Esophagus muscularis mucosa (tissue), 4 donors: Measurements from ENCODE around the gene DPP4. TPM values are rescaled to one million over a fixed set of nuclear protein-coding genes. Genes with fewer than 3 reads are reported as not detected.
A peak's percentile ranks its signal among the peaks of the same experiment; 100 is the strongest.

Source experiments
- DNase-seq: peaks from one replicate; pipeline ENCODE4 v3.0.0-alpha.2; 2017; ENCODE audit errors: extremely low spot score
- H3K27ac ChIP-seq, 4 donors: fragments of 200-600 bp; sonication (generic); replicated peaks in 1 of 4; 1 replicate in 3 of 4; 2 replicates in 1 of 4; pipeline ENCODE4 v1.5.1; 2016 to 2019; ENCODE audit warnings: mild to moderate bottlenecking in 1 of 4
- H3K27me3 ChIP-seq, 4 donors: fragments of 200-600 bp; sonication (generic); one replicate each; pipeline versions ENCODE4 v1.5.1 to v1.6.0; 2016 to 2019
- H3K36me3 ChIP-seq, 4 donors: fragments of 200-600 bp; sonication (generic); one replicate each; pipeline ENCODE4 v1.5.1; 2016 to 2019
- H3K4me1 ChIP-seq, 4 donors: fragments of 200-600 bp; sonication (generic); one replicate each; pipeline ENCODE4 v1.5.1; 2016 to 2019
- H3K4me3 ChIP-seq, 4 donors: fragments of 200-600 bp; sonication (generic); 1 replicate in 2 of 4; 2 replicates in 2 of 4; pipeline ENCODE4 v1.5.1; 2016 to 2019; ENCODE audit warnings: mild to moderate bottlenecking in 4 of 4, moderate library complexity in 1 of 4
- H3K9me3 ChIP-seq, 4 donors: fragments of 200-600 bp; sonication (generic); 1 replicate in 3 of 4; 2 replicates in 1 of 4; pipeline ENCODE4 v1.5.1; 2016 to 2019
- EP300 ChIP-seq: sonication (generic); formaldehyde crosslinking; IDR thresholded peaks from one replicate; pipeline ENCODE4 v1.6.1; 2017; ENCODE audit warnings: antibody characterized with exemption
- POLR2A ChIP-seq: fragments of 450-650 bp; IDR thresholded peaks from one replicate; pipeline ENCODE4 v1.6.1; 2017; ENCODE audit warnings: antibody characterized with exemption, moderate library complexity, mild to moderate bottlenecking, low read depth
- POLR2AphosphoS5 ChIP-seq, 2 donors: sonication (generic); formaldehyde crosslinking; IDR thresholded peaks; one replicate each; pipeline ENCODE4 v1.6.1; 2017; ENCODE audit warnings: antibody characterized with exemption in 2 of 2
- WGBS: methylation state at CpG from one replicate; pipeline ENCODE4 v1.1.5; 2018; 5-methylcytosine and 5-hydroxymethylcytosine counted together
- intact Hi-C: fragments of 100-400 bp; cut with DNase I; formaldehyde crosslinking; loops from one replicate; pipeline ENCODE4 v1.15.1; 2023
- total RNA-seq, 4 donors: library from RNA; depleted of rRNA; stranded (reverse); fragments of >200 nt; gene quantifications; one replicate each; pipeline versions ENCODE4 v1.1.0 to v1.2.1, GENCODE V29; 2016
- TF ChIP-seq, protein P1 (sequence below), 3 experiments: fragments of 200-600 bp in 2 of 3; fragments of 450-650 bp in 1 of 3; sonication (generic) in 2 of 3; IDR thresholded peaks; one replicate each; pipeline ENCODE4 v1.5.1; 2017 to 2019; ENCODE audit warnings: antibody characterized with exemption in 3 of 3, mild to moderate bottlenecking in 2 of 3, moderate library complexity in 1 of 3

The DPP4 gene
- total RNA-seq, 4 donors from 2014 or later: 2.2 to 4.1 (median 2.8) TPM

DNA sequence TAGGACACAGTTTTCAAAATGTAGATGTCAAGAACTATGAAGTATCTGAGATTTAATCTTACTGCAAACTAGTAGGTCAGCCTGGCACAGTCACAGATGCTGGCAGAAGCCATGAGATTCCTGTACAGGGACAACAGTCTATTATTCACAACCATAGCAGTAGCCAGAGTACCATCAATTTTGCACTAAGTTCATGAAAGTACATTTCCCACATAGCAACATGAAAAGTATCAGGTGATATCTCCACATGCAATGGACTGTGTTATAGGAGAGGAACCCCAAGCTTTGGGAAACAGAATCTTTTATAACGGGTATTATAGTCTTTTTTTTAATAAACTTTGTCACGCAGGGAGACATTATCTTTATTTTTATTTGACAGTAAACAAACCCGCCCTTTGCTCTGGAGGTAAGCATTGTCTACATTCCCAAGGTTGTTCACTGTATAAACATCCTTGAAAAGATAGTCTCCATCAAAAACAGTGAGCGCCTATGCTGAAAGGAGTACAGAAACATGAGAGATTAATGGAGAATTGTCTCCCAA, 33.4 kb upstream of the DPP4 start:
- no peak for TF ChIP-seq EP300
- TF ChIP-seq, protein P1, sequence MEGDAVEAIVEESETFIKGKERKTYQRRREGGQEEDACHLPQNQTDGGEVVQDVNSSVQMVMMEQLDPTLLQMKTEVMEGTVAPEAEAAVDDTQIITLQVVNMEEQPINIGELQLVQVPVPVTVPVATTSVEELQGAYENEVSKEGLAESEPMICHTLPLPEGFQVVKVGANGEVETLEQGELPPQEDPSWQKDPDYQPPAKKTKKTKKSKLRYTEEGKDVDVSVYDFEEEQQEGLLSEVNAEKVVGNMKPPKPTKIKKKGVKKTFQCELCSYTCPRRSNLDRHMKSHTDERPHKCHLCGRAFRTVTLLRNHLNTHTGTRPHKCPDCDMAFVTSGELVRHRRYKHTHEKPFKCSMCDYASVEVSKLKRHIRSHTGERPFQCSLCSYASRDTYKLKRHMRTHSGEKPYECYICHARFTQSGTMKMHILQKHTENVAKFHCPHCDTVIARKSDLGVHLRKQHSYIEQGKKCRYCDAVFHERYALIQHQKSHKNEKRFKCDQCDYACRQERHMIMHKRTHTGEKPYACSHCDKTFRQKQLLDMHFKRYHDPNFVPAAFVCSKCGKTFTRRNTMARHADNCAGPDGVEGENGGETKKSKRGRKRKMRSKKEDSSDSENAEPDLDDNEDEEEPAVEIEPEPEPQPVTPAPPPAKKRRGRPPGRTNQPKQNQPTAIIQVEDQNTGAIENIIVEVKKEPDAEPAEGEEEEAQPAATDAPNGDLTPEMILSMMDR (IDR thresholded peaks at IDR 0.05): no peak
- TF ChIP-seq POLR2AphosphoS5 (IDR thresholded peaks at IDR 0.05): no peak
- TF ChIP-seq POLR2A: no peak
- Histone ChIP-seq H3K36me3 (no peaks in the 10 kb centered on the region), H3K4me1 (peaks cover 0 to 8% (median 0%) of the 10 kb centered on the region in 4 donors), H3K9me3 (no peaks in the 10 kb centered on the region), H3K4me3 (no peak overlapping the region), H3K27ac (no peak overlapping the region), H3K27me3 (no peaks in the 10 kb centered on the region)
- WGBS: 57% methylated on average over 4 of the region's 4 CpGs
- intact Hi-C loops: no loop called here
- DNase-seq: no peak

DNA sequence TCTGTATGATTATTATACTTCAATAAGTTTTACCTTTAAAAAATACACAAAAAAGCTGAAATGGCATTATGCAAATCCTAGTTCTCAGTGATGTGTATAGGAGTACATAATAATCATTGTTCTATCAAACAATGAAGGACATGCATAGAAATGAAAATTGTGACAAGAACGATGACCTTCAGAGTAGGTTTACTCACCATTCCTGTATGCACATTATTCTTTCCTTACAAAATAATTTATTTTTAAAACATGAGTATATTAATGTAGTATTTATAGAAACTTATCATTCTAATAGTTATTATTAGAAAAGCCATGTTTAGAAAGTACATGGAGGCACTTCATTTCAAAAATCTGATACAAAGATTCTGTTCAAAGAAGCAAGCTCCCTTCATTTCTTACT, 32.7 kb upstream of the DPP4 start:
- intact Hi-C loops: no loop called here
- peaks cover 0 to 8% (median 0%) of the 10 kb centered on the region in 4 donors for H3K4me1 ChIP-seq
- no peaks in the 10 kb centered on the region for H3K36me3 ChIP-seq
- DNase-seq: no peak
- H3K9me3 ChIP-seq: no peaks in the 10 kb centered on the region
- H3K4me3 ChIP-seq: no peak overlapping the region
- no peaks in the 10 kb centered on the region for H3K27me3 ChIP-seq
- H3K27ac ChIP-seq: no peak overlapping the region
- WGBS: 82% methylated on average over 1 of the region's 1 CpG
- TF ChIP-seq POLR2A: no peak
- TF ChIP-seq, protein P1 (IDR thresholded peaks at IDR 0.05): no peak
- TF ChIP-seq EP300: no peak

DNA sequence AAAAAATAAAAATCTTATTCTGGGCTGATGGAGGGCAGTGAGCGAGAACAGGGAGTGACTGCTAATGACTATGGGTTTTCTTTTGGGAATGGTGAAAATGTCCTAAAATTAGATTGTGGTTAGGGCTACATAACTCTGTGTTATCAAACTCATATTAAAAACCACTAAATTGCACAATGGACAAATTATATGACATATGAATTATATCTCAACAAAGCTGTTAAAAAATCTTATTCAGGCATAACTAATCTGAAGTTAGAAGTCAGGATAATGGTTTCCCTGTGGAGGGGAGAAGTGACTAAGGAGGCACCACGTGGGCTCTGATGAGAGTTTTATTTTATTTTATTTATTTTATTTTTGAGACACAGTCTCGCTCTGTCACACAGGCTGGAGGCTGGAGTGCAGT, 32.1 kb upstream of the DPP4 start:
- WGBS: 59% methylated on average over 3 of the region's 3 CpGs
- Histone ChIP-seq H3K4me1 (peaks cover 0 to 8% (median 0%) of the 10 kb centered on the region in 4 donors), H3K36me3 (no peaks in the 10 kb centered on the region), H3K27ac (no peak overlapping the region), H3K9me3 (no peaks in the 10 kb centered on the region), H3K27me3 (no peaks in the 10 kb centered on the region), H3K4me3 (no peak overlapping the region)
- TF ChIP-seq POLR2AphosphoS5 (IDR thresholded peaks at IDR 0.05) (no peak), POLR2A (no peak)
- TF ChIP-seq, protein P1 (IDR thresholded peaks at IDR 0.05): no peak
- no peak for DNase-seq
- intact Hi-C loops: no loop called here

DNA sequence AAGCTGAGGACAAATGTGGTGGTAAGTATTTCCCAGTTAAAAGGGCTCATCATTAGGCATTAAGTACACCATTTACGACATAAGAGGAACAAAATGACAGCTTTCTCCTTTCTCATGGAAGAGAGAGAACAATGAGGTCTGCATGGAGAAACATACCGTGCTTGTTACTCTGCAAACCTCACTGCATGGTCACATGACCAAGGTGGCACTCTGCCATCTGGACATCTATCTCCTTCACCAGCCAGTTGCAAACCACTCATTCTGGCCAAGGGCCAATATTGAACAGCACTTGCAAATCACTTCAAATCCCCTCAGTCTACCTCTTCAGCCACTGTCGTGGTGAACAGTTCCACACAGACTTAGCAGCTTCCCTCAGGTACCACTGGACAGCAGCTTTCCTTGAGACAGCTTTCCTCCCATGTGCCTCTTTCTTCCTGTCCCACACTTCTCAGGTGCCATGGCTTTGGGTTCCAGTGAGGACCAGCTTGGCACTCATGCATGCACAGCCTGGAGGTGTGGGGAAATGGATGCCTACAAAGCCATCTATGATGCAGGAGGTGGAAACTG, 29.5 kb upstream of the DPP4 start:
- intact Hi-C loops: no loop called here
- Histone ChIP-seq H3K27ac (no peak overlapping the region), H3K9me3 (no peaks in the 10 kb centered on the region), H3K36me3 (no peaks in the 10 kb centered on the region), H3K4me3 (no peak overlapping the region), H3K27me3 (no peaks in the 10 kb centered on the region), H3K4me1 (peaks cover 0 to 8% (median 0%) of the 10 kb centered on the region in 4 donors)
- 51% methylated on average over 3 of the region's 3 CpGs for whole genome bisulfite sequencing
- DNase-seq: no peak
- TF ChIP-seq EP300: no peak
- no peak for TF ChIP-seq POLR2AphosphoS5 (IDR thresholded peaks at IDR 0.05)
- TF ChIP-seq, protein P1 (IDR thresholded peaks at IDR 0.05): no peak
- TF ChIP-seq POLR2A: no peak

DNA sequence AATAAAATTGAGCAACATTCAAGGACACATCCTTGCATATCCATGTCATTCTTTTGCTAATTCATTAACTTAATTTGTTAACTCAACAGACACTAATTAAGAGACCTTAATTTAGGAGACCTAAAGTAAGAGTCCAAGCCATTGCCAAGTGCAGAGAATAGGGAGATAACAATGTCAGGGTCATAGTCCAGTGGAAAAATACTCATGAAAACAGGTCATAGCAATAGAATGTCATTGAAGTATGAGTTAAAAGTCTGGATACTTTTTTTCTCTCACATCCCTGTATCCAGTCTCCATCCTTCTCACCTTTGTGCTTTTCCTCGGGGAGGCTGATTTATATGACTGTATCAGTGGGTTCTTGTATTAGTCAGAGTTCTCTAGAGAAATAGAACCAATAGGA, 26.6 kb upstream of the DPP4 start:
- H3K27me3 ChIP-seq: no peaks in the 10 kb centered on the region
- intact Hi-C loops: no loop called here
- WGBS: 75% methylated on average over 1 of the region's 1 CpG
- no peak overlapping the region for H3K4me3 ChIP-seq
- H3K36me3 ChIP-seq: no peaks in the 10 kb centered on the region
- peak; percentile 3 for DNase-seq
- H3K9me3 ChIP-seq: no peaks in the 10 kb centered on the region
- H3K4me1 ChIP-seq: no peaks in the 10 kb centered on the region
- TF ChIP-seq POLR2A (no peak), EP300 (no peak), POLR2AphosphoS5 (IDR thresholded peaks at IDR 0.05) (no peak)
- TF ChIP-seq, protein P1 (IDR thresholded peaks at IDR 0.05): no peak
- H3K27ac ChIP-seq: no peak overlapping the region
